GM03348 (cell line): ENCODE measurements around the gene NEDD4L.
"Not testable (repeated sequence)": the region's sequence is repeated elsewhere in the genome, so short reads cannot be mapped to it uniquely, and the experiment has no call there.

ENCODE experiments used
- DNase-seq: peaks from one replicate; pipeline ENCODE4 v3.0.0; 2012; ENCODE audit warnings: low spot score

The NEDD4L gene

DNA sequence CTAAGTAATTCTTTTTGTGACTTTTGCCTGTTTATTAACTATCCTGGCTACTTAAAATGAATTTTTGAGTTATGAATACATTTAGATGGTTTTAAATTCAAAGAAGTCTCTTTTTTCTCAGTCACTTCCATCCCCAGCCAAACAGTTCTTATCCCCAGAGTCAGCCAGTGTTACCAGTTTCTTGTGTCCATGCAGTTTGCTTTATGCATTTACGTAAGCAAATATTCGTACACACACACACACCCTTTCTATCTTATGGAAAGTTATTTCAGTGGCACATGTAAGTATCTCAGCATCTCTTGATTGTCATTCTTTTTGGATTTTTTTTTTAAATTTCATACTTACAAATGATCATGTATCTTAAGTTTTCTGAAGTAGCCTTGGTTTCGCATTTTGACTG lies 113.2 kb downstream of the NEDD4L start:
- DNase-seq = no peak

DNA sequence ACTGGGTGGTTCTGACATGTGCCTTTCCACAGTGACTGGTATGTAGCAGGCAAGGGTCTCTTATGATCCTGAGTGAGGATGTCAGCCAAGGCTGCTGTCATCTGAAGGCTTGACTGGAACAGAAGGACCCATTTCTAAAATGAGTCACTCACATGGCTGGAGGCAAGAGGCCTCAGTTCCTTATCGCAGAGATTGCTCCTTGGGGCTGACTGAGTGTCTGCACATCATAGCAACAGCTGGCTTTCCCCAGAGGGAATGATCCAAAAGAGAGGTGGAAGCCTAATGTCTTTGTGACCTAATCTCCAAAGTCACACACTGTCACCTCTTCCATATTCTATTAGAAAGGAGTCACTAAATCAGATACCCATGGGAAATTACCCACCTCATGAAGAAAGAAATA lies 114.0 kb downstream of the NEDD4L start:
- no peak for DNase-seq

DNA sequence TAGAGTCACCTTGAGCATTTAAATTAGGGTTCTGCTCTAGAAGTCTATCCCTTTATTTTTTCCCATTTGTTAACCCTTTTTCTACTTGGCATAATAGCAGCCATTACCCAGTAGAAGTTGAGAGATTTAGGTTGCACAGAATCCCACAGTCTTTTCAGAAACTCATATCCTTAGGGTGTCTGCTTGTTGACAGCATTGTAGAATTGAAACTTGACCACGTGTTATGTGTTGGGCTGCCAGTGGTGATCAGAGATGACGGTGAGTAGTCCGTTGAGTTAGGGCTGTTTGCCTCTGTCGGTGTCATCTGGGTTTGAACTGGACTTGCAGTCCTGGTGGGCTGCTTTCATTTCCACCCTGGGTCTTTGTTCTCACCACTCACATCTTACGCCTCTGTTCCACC lies 114.4 kb downstream of the NEDD4L start:
- DNase-seq = no peak

GRCh38 chr18:58161659-58162058 lies 117.6 kb downstream of the NEDD4L start:
- DNase-seq = no peak

GRCh38 chr18:58162127-58162526 lies 118.1 kb downstream of the NEDD4L start:
- no peak for DNase-seq

GRCh38 chr18:58163004-58163590 lies 119.1 kb downstream of the NEDD4L start:
- no peak for DNase-seq

- DNase-seq = no peak
Measured at GRCh38 chr18:58166278-58166844, 122.3 kb downstream of the NEDD4L start.

- no peak for DNase-seq
Measured at GRCh38 chr18:58167073-58167472, 123.0 kb downstream of the NEDD4L start.

DNA sequence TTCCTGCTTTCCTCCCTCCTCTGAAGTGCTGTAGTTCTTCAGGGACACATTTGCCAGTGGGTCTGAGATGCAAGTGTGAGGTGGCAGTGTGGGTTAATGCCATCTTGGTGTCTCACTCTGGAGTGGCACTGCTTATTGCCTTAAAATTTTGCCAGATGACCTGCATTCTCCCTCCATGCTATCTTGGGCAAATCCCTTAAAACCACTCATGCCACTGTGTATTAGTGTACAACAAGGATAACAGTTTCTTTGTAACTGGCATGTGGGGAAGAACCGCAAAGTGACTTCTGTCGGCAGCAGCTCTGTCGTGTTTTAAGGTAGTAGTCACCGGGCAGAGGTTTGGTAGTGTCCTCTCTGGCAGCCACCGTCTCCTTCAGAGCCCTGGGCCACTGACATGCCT lies 124.2 kb downstream of the NEDD4L start:
- no peak for DNase-seq

GRCh38 chr18:58168993-58169392 lies 125.0 kb downstream of the NEDD4L start:
- DNase-seq = no peak

- no peak for DNase-seq
Measured at GRCh38 chr18:58169472-58169871, 125.4 kb downstream of the NEDD4L start.

- DNase-seq = not testable (repeated sequence)
Measured at GRCh38 chr18:58170036-58170435, 126.0 kb downstream of the NEDD4L start.

- no peak for DNase-seq
Measured at GRCh38 chr18:58172031-58172430, 128.0 kb downstream of the NEDD4L start.

GRCh38 chr18:58174285-58174684 lies 130.3 kb downstream of the NEDD4L start:
- no peak for DNase-seq

- DNase-seq = no peak
Measured at GRCh38 chr18:58175122-58175785, 131.2 kb downstream of the NEDD4L start.

GRCh38 chr18:58175786-58176176 lies 131.8 kb downstream of the NEDD4L start:
- no peak for DNase-seq

GRCh38 chr18:58177004-58177717 lies 133.1 kb downstream of the NEDD4L start:
- peak; percentile 88 for DNase-seq

- no peak for DNase-seq
Measured at GRCh38 chr18:58177896-58178470, 134.0 kb downstream of the NEDD4L start.

- DNase-seq = no peak
Measured at GRCh38 chr18:58178511-58178910, 134.5 kb downstream of the NEDD4L start.

DNA sequence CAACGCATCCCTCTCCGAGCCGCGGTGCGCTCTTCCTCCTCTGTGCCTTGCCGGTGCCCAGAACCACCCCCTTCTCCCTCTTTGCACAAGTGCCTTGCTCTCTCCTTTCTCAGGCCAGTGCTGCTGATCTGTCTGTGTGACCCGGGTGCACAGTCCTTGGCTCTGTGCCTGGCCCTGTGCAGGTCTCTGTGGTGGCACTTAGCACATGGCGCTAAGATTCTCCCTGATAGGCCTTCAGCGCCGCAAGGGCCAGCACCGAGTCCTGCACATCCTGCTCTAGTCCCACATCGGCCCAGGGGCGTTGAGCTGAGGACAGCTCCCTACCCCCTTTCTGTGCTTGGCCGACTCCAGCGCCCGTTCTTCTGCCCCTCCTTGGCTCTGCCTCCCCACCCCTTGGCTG lies 136.1 kb downstream of the NEDD4L start:
- no peak for DNase-seq

- DNase-seq = peak; percentile 76
Measured at GRCh38 chr18:58180738-58181353, 136.8 kb downstream of the NEDD4L start.

- DNase-seq = no peak
Measured at GRCh38 chr18:58181988-58182387, 138.0 kb downstream of the NEDD4L start.
